PFSK-1 (cell line): ENCODE measurements around the gene PPARGC1A.

Experiments used
- FOXP2 ChIP-seq: optimal IDR thresholded peaks from 2 replicates; pipeline ENCODE3; 2011; ENCODE audit warnings: borderline replicate concordance, control low read depth, inconsistent platforms; ENCODE audit not compliant: insufficient read depth; ENCODE audit errors: extremely low read length, extremely low read depth
- POLR2AphosphoS5 ChIP-seq: IDR thresholded peaks from 2 replicates; pipeline ENCODE4 v1.6.1; 2012; ENCODE audit warnings: low read depth, mild to moderate bottlenecking, control low read depth, low read length, moderate library complexity
- REST ChIP-seq, 2 experiments: IDR thresholded peaks; 2 replicates each; pipeline versions ENCODE4 v1.6.1 to v1.8.0; 2011 to 2012; ENCODE audit warnings: low read depth in 2 of 2, low read length in 2 of 2, control low read depth in 1 of 2, inconsistent platforms in 1 of 2, mild to moderate bottlenecking in 1 of 2, moderate library complexity in 1 of 2; ENCODE audit not compliant: insufficient read depth in 1 of 2
- SIN3A ChIP-seq: IDR thresholded peaks from 2 replicates; pipeline ENCODE4 v1.6.1; 2012; ENCODE audit warnings: mild to moderate bottlenecking, low read length, moderate library complexity, borderline replicate concordance; ENCODE audit not compliant: insufficient read depth
- TAF1 ChIP-seq: IDR thresholded peaks from 2 replicates; pipeline ENCODE4 v1.6.1; 2012; ENCODE audit warnings: low read length, control low read depth, borderline replicate concordance; ENCODE audit not compliant: insufficient read depth

The PPARGC1A gene

DNA sequence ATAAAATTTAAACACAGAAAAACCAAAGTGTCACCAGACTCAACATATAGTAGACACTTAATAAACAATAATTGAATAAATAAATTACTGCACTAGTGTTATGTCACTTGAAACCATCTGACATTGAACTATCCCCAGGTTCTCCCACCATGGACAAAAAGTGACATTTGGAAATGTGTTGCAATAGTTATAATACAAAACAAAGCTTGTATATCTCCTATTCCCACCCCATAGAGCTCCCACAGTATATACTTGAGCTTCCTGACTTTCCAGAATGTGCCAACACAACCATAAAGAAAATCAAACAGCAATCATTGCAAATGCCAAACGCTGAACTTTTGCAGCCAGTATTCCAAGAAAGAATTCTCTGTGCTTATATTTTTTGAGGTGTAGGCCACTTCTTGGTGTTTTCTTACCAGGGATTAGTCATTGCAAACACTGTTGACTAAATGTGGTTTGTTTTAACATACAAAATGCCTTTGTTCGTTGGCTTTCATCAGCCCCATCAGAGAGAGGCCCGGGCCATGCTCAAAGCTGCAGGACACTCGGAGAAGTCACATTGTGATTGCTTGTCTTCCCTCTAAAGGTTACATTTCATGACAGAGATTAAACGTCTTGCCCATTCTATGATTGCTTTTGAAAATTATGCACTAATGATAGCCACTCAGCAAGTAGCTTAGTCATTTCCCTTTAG, 33.8 kb downstream of the PPARGC1A start:
- TF ChIP-seq FOXP2 (no peak), REST (IDR thresholded peaks at IDR 0.05; ENCODE audit: insufficient read depth in 1 of 2, low read depth in 2 of 2, low read length in 2 of 2) (no peak), POLR2AphosphoS5 (no peak), SIN3A (no peak), TAF1 (no peak)

DNA sequence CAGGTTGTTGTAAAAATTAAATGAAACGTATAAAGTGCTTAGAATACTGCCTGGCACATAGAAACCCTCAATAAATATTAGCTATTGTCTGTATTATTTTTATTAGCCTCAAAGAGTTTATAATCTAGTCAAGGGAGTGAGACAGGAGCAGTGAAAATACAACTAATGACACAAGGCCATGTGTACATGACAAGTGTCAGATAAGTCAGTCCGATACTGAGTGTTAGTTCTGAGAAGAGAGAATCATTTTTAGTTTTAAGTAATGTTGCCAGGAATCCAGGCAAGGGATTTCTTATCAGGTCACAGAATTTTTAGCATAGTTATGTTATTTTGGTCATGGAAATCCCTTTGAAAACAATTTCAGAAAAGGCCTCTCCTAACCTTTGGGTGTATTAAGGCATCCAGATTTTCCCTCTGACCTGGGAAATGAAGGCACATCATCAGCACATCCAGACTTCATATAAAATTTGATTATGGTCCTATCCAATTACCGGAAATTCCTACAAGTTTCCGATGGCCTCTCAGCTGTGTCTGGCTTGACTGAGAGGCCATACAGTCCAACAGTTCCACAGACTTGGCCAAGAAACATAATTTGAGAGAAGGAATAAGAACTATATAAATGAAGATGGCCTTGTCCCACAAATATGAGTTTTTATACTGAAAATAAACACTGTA, 35.7 kb downstream of the PPARGC1A start:
- TF ChIP-seq FOXP2: no peak
- no peak for TF ChIP-seq POLR2AphosphoS5
- TF ChIP-seq SIN3A: no peak
- TF ChIP-seq TAF1: no peak
- no peak for TF ChIP-seq REST (IDR thresholded peaks at IDR 0.05; ENCODE audit: insufficient read depth in 1 of 2, low read depth in 2 of 2, low read length in 2 of 2)

GRCh38 chr4:23851464-23851863, 38.4 kb downstream of the PPARGC1A start:
- no peak for TF ChIP-seq REST (IDR thresholded peaks at IDR 0.05; ENCODE audit: insufficient read depth in 1 of 2, low read depth in 2 of 2, low read length in 2 of 2)
- no peak for TF ChIP-seq POLR2AphosphoS5
- no peak for TF ChIP-seq SIN3A
- no peak for TF ChIP-seq FOXP2
- no peak for TF ChIP-seq TAF1

- TF ChIP-seq TAF1 (no peak), FOXP2 (no peak), SIN3A (no peak), REST (IDR thresholded peaks at IDR 0.05; ENCODE audit: insufficient read depth in 1 of 2, low read depth in 2 of 2, low read length in 2 of 2) (no peak), POLR2AphosphoS5 (no peak)
These were observed 42.7 kb downstream of the PPARGC1A start for GRCh38 chr4:23847158-23847557.
